AG09319 (cell line): ENCODE results near the gene HOXB9.

Source experiments
- DNase-seq: peaks from one replicate; pipeline ENCODE4 v3.0.0-alpha.2; 2010; ENCODE audit warnings: low read depth; ENCODE audit errors: extremely low read depth
- TF ChIP-seq, protein P1 (sequence below): IDR thresholded peaks from 2 replicates; pipeline ENCODE4 v1.5.1; 2011; ENCODE audit warnings: low read depth, mild to moderate bottlenecking, inconsistent platforms, low read length, moderate library complexity

HOXB9 gene

GRCh38 chr17:48605409-48605919 lies 20.7 kb downstream of the HOXB9 start:
- DNase-seq = no peak
- TF ChIP-seq, protein P1, sequence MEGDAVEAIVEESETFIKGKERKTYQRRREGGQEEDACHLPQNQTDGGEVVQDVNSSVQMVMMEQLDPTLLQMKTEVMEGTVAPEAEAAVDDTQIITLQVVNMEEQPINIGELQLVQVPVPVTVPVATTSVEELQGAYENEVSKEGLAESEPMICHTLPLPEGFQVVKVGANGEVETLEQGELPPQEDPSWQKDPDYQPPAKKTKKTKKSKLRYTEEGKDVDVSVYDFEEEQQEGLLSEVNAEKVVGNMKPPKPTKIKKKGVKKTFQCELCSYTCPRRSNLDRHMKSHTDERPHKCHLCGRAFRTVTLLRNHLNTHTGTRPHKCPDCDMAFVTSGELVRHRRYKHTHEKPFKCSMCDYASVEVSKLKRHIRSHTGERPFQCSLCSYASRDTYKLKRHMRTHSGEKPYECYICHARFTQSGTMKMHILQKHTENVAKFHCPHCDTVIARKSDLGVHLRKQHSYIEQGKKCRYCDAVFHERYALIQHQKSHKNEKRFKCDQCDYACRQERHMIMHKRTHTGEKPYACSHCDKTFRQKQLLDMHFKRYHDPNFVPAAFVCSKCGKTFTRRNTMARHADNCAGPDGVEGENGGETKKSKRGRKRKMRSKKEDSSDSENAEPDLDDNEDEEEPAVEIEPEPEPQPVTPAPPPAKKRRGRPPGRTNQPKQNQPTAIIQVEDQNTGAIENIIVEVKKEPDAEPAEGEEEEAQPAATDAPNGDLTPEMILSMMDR = no peak

DNA sequence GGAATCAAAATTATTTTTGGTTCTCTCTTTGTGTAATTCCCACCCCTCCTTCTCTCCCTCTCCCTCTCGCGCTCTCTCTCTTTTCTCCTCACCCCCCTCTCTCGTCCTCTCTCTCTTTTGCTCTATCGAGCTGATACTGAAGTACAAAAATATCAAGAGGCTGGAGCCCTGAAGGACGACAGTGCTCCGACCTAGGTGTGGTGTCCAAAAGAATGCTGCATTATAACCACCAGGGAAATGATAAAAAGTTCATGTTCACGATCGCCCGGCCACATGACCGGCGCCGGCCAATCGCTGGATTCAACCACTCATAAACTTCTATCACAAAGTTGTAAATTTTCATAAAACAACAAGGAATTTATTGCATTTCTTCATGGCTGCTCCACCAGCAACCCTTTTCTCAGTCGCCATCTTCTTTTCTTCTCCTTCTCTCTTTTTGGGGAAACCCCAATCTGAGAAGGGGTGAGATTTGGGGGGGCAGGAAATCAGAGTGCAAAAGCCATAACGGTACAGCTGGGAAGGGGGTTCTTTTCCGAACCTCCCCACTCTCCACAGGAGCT lies 21.3 kb downstream of the HOXB9 start, which contains the start of gene HOXB6:
HOXB6 (minus strand) TSS at position 217 of the 560 bp plus-strand sequence. CDS start 6,836 bp downstream, outside the sequence.
- TF ChIP-seq, protein P1 = no peak
- no peak for DNase-seq

- no peak for DNase-seq
Observed at GRCh38 chr17:48603959-48604769, 22.0 kb downstream of the HOXB9 start.

DNA sequence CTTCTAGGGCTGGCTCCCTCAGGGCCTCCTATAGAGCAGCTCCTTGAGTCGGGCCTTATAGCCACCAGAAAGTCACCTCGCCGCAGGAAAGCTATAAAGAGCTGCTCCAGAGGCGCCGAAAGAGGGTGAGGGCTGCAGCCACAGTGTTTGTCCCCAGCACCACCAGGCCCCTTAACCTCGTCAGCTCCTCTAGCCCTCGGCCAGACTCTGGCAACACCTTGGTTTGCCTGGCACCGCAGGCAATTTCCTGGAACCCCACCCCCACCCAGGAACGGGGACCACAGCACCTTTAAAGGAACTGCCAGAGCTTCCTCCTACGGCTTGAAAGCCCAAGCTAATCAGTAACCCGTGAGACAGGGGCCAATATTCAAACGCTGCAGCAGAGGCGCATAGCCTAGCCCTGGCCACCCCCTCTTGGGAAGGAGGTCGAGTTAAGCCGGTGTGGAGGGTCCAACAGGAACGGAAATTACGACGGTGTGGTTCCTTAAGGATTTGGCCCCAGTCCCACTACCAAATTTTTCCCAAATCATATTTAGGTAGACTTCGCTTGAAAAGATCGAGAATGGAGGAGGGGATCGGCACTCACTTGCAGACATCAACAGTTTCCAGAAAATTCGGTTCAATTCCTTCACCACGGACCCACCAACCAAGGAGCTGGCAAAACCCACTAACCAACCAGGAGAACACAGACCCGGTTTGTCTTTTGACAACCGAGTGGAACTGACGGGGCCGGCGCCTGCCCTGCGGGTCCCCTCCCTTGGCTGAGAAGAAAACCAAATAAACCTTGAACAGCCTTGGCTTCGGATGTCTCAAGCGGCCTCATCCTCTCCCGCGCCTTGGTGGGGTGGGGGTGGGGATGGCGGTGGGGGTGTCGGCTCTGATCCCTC lies 24.4 kb downstream of the HOXB9 start:
- DNase-seq = no peak
- TF ChIP-seq, protein P1 = no peak

More at GRCh38 chr17:48603959-48604769, 22.0 kb downstream of the HOXB9 start:
- TF ChIP-seq, protein P1 = no peak

GRCh38 chr17:48601207-48601538 lies 25.0 kb downstream of the HOXB9 start:
- no peak for DNase-seq
- TF ChIP-seq, protein P1 = no peak

DNA sequence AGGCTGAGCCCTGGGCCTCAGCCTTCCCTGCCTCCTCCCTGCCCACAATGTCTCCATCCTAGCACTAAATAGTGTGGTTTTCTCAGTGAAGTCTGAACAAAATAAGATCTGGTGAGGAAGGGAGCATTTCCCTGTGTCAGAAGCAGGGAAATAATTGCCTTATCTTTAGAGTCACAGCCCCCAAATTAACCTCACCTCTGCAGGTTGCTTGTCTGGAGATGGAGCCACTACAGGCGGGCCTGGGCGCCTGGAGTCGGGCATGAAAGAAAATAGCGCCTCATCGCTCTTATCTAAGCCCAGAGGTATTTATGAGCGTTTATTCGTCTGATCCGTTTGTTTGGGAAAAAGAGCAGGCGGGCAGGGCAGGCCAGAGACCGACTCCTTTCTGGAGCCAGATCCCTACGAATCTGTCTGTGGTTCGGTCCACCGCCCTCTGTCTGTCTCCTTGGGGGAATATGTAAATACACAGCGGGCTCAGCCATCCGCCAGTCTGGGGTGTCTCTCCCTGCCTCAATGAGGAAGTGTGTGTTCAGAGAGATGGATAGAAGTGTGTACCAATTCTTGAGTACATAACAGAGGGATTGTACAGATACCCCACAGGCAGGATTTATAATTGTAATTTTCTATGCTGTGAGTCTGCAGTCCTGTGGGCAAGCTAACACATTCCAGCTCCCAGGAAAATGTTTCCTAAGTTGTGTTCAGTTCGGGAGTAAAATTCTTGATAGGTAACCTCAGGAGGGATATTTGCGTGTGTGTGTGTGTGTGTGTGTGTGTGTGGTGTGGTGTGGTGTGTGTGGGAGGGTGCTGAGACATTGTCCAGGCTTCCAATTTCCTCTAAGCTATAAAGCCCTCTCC lies 25.7 kb downstream of the HOXB9 start:
- TF ChIP-seq, protein P1 = no peak

More for the DNA sequence above, 25.7 kb downstream of the HOXB9 start:
- no peak for DNase-seq
